GM12878 (cell line): ENCODE data around the gene SNAI3. TPM values are rescaled to one million over a fixed set of nuclear protein-coding genes. Genes with fewer than 3 reads are reported as not detected.

Experiments used
- ATAC-seq: fragments of 200-7000 bp; cut with Tn5 transposase; 3 replicates; pipeline ENCODE4 v1.9.1; 2020; ENCODE audit warnings: mild to moderate bottlenecking, moderate library complexity
- BruUV-seq: library from RNA; stranded (reverse); fragments of 400-500 nt; replicated peaks from 2 replicates; lab custom pipeline; 2021; lab: Mats Ljungman, UMichigan
- CTCF ChIA-PET: fragments of 300-600 bp; sonication (Branson Sonifier 250); formaldehyde crosslinking; extraction: SDS; loops from one replicate; lab custom pipeline; 2021; ENCODE audit warnings: inconsistent platforms; lab: Yijun Ruan, JAX
- POLR2A ChIA-PET: fragments of 350-600 bp; formaldehyde crosslinking; extraction: SDS; loops from one replicate; lab custom pipeline; 2021; ENCODE audit warnings: inconsistent platforms; lab: Charles Lee
- RAD21 ChIA-PET: fragments of 300-600 bp; sonication (Branson Sonifier 250); formaldehyde crosslinking; loops from one replicate; lab custom pipeline; 2023; ENCODE audit warnings: antibody characterized with exemption; ENCODE audit not compliant: unreplicated experiment; lab: Charles Lee
- SMC1A ChIA-PET: fragments of 300-600 bp; sonication (Branson Sonifier 250); formaldehyde crosslinking; loops from one replicate; lab custom pipeline; 2023; ENCODE audit not compliant: unreplicated experiment, uncharacterized antibody; lab: Charles Lee
- DNase-seq: peaks from one replicate; pipeline ENCODE4 v3.0.0-alpha.2; 2011; ENCODE audit warnings: low read depth, low spot score
- FAIRE-seq: peaks from 3 replicates; lab custom pipeline; 2011; peaks lifted over from hg19 to GRCh38; lab: Jason Lieb, UNC
- H2AFZ ChIP-seq: 2 replicates; pipeline ENCODE4 v1.6.0; 2011; ENCODE audit warnings: low read depth, low read length, control low read depth; ENCODE audit not compliant: control insufficient read depth
- H3K27ac ChIP-seq: 2 replicates; pipeline ENCODE4 v1.5.1; 2011; ENCODE audit warnings: control low read depth; ENCODE audit not compliant: control insufficient read depth, insufficient read depth
- H3K27me3 ChIP-seq, 2 experiments: replicated peaks in 1 of 2; 2 replicates each; pipeline versions ENCODE4 v1.6.0 to v1.6.1; 2011; ENCODE audit warnings: low read length in 1 of 2; ENCODE audit not compliant: control insufficient read depth in 2 of 2, insufficient read depth in 2 of 2
- H3K36me3 ChIP-seq, 2 experiments: 2 replicates each; pipeline ENCODE4 v1.5.1; 2011; ENCODE audit warnings: low read length in 1 of 2; ENCODE audit not compliant: control insufficient read depth in 2 of 2, insufficient read depth in 2 of 2
- H3K4me1 ChIP-seq: 2 replicates; pipeline ENCODE4 v1.6.1; 2011; ENCODE audit warnings: mild to moderate bottlenecking, low read length, moderate library complexity, mixed read lengths; ENCODE audit not compliant: control insufficient read depth, insufficient read depth
- H3K4me2 ChIP-seq: 2 replicates; pipeline ENCODE4 v1.6.0; 2011; ENCODE audit warnings: control low read depth; ENCODE audit not compliant: control insufficient read depth, insufficient read depth
- H3K4me3 ChIP-seq: fragments of 200-600 bp; sonication (generic); 2 replicates; pipeline ENCODE4 v1.5.1; 2016
- H3K79me2 ChIP-seq: 2 replicates; pipeline ENCODE4 v1.6.0; 2011; ENCODE audit warnings: low read length; ENCODE audit not compliant: control insufficient read depth, insufficient read depth
- H3K9ac ChIP-seq: 2 replicates; pipeline ENCODE4 v1.8.0; 2011; ENCODE audit warnings: low read length, control low read depth, mixed read lengths; ENCODE audit not compliant: control insufficient read depth, insufficient read depth
- H3K9me3 ChIP-seq: replicated peaks from 3 replicates; pipeline ENCODE4 v1.5.1; 2011; ENCODE audit warnings: mild to moderate bottlenecking, low read length; ENCODE audit not compliant: control insufficient read depth, insufficient read depth
- H4K20me1 ChIP-seq: 2 replicates; pipeline ENCODE4 v1.6.0; 2011; ENCODE audit not compliant: control insufficient read depth, insufficient read depth
- BRCA1 ChIP-seq: IDR thresholded peaks from 2 replicates; pipeline ENCODE4 v1.6.1; 2011; ENCODE audit warnings: low read depth, low read length, improper control_type of control experiment
- CBFB ChIP-seq: IDR thresholded peaks from 2 replicates; pipeline ENCODE4 v1.6.1; 2016; ENCODE audit warnings: antibody characterized with exemption, low read depth
- CBX3 ChIP-seq: fragments of 200-600 bp; sonication (generic); IDR thresholded peaks from 2 replicates; pipeline ENCODE4 v1.6.1; 2016; ENCODE audit warnings: low read depth, borderline replicate concordance
- CHD1 ChIP-seq: IDR thresholded peaks from 2 replicates; pipeline ENCODE4 v1.6.1; 2012; ENCODE audit warnings: low read depth, low read length, improper control_type of control experiment
- JUNB ChIP-seq: IDR thresholded peaks from 2 replicates; pipeline ENCODE4 v1.6.1; 2016; ENCODE audit warnings: antibody characterized with exemption, mild to moderate bottlenecking
- MTA3 ChIP-seq: IDR thresholded peaks from 2 replicates; pipeline ENCODE4 v1.6.1; 2012; ENCODE audit warnings: low read length, inconsistent platforms, borderline replicate concordance
- MYC ChIP-seq: IDR thresholded peaks from 2 replicates; pipeline ENCODE4 v1.6.1; 2011; ENCODE audit warnings: mild to moderate bottlenecking, low read length, moderate library complexity, inconsistent platforms; ENCODE audit not compliant: insufficient read depth, insufficient replicate concordance, insufficient read length, severe bottlenecking
- NR2F1 ChIP-seq: fragments of 450-650 bp; conservative IDR thresholded peaks from 2 replicates; pipeline ENCODE4 v1.6.1; 2017; ENCODE audit warnings: mild to moderate bottlenecking
- SP1 ChIP-seq: IDR thresholded peaks from one replicate; pipeline ENCODE4 v1.6.1; 2011; ENCODE audit warnings: low read depth, low read length
- SPI1 ChIP-seq: IDR thresholded peaks from 2 replicates; pipeline ENCODE4 v1.6.1; 2011; ENCODE audit warnings: low read depth, mild to moderate bottlenecking, low read length, moderate library complexity, borderline replicate concordance; ENCODE audit not compliant: insufficient read depth
- TARDBP ChIP-seq: IDR thresholded peaks from 2 replicates; pipeline ENCODE4 v1.6.1; 2016; ENCODE audit warnings: borderline replicate concordance
- TCF12 ChIP-seq: IDR thresholded peaks from 2 replicates; pipeline ENCODE4 v1.6.1; 2011; ENCODE audit warnings: low read depth, mild to moderate bottlenecking, low read length
- TCF7 ChIP-seq: IDR thresholded peaks from 2 replicates; pipeline ENCODE4 v1.6.1; 2014; ENCODE audit warnings: antibody characterized with exemption, borderline replicate concordance
- ZBED1 ChIP-seq: IDR thresholded peaks from 2 replicates; pipeline ENCODE4 v1.6.1; 2016; ENCODE audit warnings: borderline replicate concordance
- ZZZ3 ChIP-seq: IDR thresholded peaks from 2 replicates; pipeline ENCODE4 v1.6.1; 2011; ENCODE audit warnings: low read depth; ENCODE audit not compliant: control insufficient read depth, insufficient read length
- WGBS: methylation state at CpG from one replicate; pipeline ENCODE4 v1.1.6; 2016; ENCODE audit warnings: low lambda C conversion rate; ENCODE audit not compliant: insufficient replicate concordance, insufficient coverage; ENCODE audit errors: missing lambda C conversion rate; 5-methylcytosine and 5-hydroxymethylcytosine counted together
- in situ Hi-C: fragments of 300-500 bp; cut with MboI; formaldehyde crosslinking; loops from 9 replicates; pipeline ENCODE4 v1.14.3; 2018; ENCODE audit warnings: mixed read lengths
- intact Hi-C: fragments of 100-400 bp; cut with micrococcal nuclease; formaldehyde crosslinking; loops from one replicate; pipeline ENCODE4 v1.14.2; 2022; ENCODE audit not compliant: unreplicated experiment
- polyA plus RNA-seq, 11 experiments: library from polyadenylated mRNA; depleted of rRNA in 4 of 11; unstranded in 6 of 11; stranded (reverse) in 5 of 11; fragments of >200 nt; fragmentation: Nextera tagmentation in 4 of 11; fragmentation: Illumina TruSeq in 1 of 11; extraction: Ambion mirVana in 4 of 11; extraction: Trizol in 1 of 11; gene quantifications; 1 replicate in 1 of 11; 2 replicates in 10 of 11; pipeline versions ENCODE4 v1.2.1 to v1.2.3, GENCODE V29; 2011 to 2016; ENCODE audit warnings: inconsistent platforms in 2 of 11, missing spikeins in 2 of 11, low read depth in 1 of 11
- total RNA-seq, 4 experiments: library from RNA; depleted of rRNA in 3 of 4; stranded (reverse); fragments of >200 nt in 3 of 4; fragmentation: Illumina TruSeq in 1 of 4; extraction: Trizol in 1 of 4; gene quantifications; 2 replicates each; pipeline versions ENCODE4 v1.2.1 to v1.2.3, GENCODE V29; 2013 to 2021
- TF ChIP-seq, protein P1 (sequence below): fragments of 450-650 bp; IDR thresholded peaks from 2 replicates; pipeline ENCODE4 v1.6.1; 2017; ENCODE audit warnings: mild to moderate bottlenecking, moderate library complexity
- TF ChIP-seq, protein P2 (sequence below): fragments of 450-650 bp; formaldehyde crosslinking; IDR thresholded peaks from 2 replicates; pipeline ENCODE4 v1.5.0; 2022; ENCODE audit warnings: mild to moderate bottlenecking, missing genetic modification characterization

Gene SNAI3
- total and polyA plus RNA-seq, 10 of the 15 experiments (the other 5 are each of a cell fraction or from before 2014, with no cell fraction given) = 0.21 to 7.4 (median 3.0) TPM

DNA sequence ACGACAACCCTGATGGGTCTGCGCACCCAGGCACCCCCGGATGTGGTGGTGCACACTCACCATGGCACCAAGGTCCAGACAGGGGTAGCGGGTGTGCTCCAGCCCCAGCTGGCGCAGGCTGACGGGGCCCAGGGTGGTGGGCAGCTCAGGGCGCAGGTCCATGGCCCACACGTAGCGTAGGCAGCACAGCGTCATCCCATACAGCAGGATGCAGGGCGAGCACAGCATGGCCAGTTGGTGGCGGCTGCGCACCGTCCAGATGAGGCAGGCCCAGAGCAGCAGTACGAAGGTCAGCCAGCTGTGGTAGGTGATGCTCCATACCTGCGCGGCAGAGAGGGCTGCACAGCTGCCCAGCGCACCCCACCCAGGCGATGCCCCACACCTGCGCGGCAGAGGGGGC lies 49.8 kb upstream of the SNAI3 start:
- no peak overlapping the region for H3K4me2 ChIP-seq
- RAD21 ChIA-PET = no interaction called here
- H2AFZ ChIP-seq = no peak overlapping the region
- no peaks in the 10 kb centered on the region for H3K27me3 ChIP-seq
- intact Hi-C loops = loop anchor here (2.0 kb wide), 1 partner anchor 49 kb away; the partner anchor contains the start of gene PIEZO1
- no peak overlapping the region for H3K4me3 ChIP-seq
- POLR2A ChIA-PET = no interaction called here
- no peak overlapping the region for H3K27ac ChIP-seq
- DNase-seq = no peak
- SMC1A ChIA-PET = interaction anchor here (0.9 kb wide), 1 partner anchor 45 kb away, joined by 3 read pairs; no protein-coding TSS in a partner anchor
- TF ChIP-seq, protein P1, sequence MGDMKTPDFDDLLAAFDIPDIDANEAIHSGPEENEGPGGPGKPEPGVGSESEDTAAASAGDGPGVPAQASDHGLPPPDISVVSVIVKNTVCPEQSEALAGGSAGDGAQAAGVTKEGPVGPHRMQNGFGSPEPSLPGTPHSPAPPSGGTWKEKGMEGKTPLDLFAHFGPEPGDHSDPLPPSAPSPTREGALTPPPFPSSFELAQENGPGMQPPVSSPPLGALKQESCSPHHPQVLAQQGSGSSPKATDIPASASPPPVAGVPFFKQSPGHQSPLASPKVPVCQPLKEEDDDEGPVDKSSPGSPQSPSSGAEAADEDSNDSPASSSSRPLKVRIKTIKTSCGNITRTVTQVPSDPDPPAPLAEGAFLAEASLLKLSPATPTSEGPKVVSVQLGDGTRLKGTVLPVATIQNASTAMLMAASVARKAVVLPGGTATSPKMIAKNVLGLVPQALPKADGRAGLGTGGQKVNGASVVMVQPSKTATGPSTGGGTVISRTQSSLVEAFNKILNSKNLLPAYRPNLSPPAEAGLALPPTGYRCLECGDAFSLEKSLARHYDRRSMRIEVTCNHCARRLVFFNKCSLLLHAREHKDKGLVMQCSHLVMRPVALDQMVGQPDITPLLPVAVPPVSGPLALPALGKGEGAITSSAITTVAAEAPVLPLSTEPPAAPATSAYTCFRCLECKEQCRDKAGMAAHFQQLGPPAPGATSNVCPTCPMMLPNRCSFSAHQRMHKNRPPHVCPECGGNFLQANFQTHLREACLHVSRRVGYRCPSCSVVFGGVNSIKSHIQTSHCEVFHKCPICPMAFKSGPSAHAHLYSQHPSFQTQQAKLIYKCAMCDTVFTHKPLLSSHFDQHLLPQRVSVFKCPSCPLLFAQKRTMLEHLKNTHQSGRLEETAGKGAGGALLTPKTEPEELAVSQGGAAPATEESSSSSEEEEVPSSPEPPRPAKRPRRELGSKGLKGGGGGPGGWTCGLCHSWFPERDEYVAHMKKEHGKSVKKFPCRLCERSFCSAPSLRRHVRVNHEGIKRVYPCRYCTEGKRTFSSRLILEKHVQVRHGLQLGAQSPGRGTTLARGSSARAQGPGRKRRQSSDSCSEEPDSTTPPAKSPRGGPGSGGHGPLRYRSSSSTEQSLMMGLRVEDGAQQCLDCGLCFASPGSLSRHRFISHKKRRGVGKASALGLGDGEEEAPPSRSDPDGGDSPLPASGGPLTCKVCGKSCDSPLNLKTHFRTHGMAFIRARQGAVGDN = no peak
- no peak for TF ChIP-seq ZZZ3
- TF ChIP-seq, protein P2, sequence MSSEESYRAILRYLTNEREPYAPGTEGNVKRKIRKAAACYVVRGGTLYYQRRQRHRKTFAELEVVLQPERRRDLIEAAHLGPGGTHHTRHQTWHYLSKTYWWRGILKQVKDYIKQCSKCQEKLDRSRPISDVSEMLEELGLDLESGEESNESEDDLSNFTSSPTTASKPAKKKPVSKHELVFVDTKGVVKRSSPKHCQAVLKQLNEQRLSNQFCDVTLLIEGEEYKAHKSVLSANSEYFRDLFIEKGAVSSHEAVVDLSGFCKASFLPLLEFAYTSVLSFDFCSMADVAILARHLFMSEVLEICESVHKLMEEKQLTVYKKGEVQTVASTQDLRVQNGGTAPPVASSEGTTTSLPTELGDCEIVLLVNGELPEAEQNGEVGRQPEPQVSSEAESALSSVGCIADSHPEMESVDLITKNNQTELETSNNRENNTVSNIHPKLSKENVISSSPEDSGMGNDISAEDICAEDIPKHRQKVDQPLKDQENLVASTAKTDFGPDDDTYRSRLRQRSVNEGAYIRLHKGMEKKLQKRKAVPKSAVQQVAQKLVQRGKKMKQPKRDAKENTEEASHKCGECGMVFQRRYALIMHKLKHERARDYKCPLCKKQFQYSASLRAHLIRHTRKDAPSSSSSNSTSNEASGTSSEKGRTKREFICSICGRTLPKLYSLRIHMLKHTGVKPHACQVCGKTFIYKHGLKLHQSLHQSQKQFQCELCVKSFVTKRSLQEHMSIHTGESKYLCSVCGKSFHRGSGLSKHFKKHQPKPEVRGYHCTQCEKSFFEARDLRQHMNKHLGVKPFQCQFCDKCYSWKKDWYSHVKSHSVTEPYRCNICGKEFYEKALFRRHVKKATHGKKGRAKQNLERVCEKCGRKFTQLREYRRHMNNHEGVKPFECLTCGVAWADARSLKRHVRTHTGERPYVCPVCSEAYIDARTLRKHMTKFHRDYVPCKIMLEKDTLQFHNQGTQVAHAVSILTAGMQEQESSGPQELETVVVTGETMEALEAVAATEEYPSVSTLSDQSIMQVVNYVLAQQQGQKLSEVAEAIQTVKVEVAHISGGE (CRISPR knock-in tag) = no peak
- no peak for TF ChIP-seq SP1
- no peak for TF ChIP-seq JUNB
- TF ChIP-seq MTA3 = no peak
- TF ChIP-seq TCF7 = no peak
- no peak for TF ChIP-seq BRCA1
- no peak for TF ChIP-seq ZBED1
- TF ChIP-seq NR2F1 = no peak
- no peak for TF ChIP-seq TARDBP
- no peak for TF ChIP-seq CBFB
- no peak for TF ChIP-seq MYC
- TF ChIP-seq CHD1 = no peak
- no peak for TF ChIP-seq SPI1
- no peak for TF ChIP-seq CBX3
- no peak for TF ChIP-seq TCF12
- peaks cover 9 to 47% of the 10 kb centered on the region in 2 experiments; a peak in 3 of 4 replicates for H3K36me3 ChIP-seq
- no peak overlapping the region for H3K9ac ChIP-seq
- no peaks in the 10 kb centered on the region for H3K79me2 ChIP-seq
- H4K20me1 ChIP-seq = no peaks in the 10 kb centered on the region
- peaks cover 3% of the 10 kb centered on the region; the same call in 1 of the 2 replicates for H3K4me1 ChIP-seq
- in situ Hi-C loops = no loop called here
- no peak for FAIRE-seq
- CTCF ChIA-PET = interaction anchor here (2.1 to 3.1 kb wide), 2 partner anchors 45 to 48 kb away, joined by 24 to 51 read pairs; partner anchors contain the start of gene PIEZO1
- 98% methylated on average over 21 of the region's 21 CpGs for WGBS
- no TSS peak for BruUV-seq
- H3K9me3 ChIP-seq = no peaks in the 10 kb centered on the region
- no peak for ATAC-seq
